B cell (primary cell): ENCODE measurements around the gene PCDH7. TPM values are rescaled to one million over a fixed set of nuclear protein-coding genes. Genes with fewer than 3 reads are reported as not detected.

Experiments
- ATAC-seq: fragments of 200-7000 bp; cut with Tn5 transposase; one replicate; pipeline ENCODE4 v1.10.0; 2021; ENCODE audit warnings: low read depth, mild to moderate bottlenecking, moderate number of reproducible peaks, moderate library complexity
- CTCF ChIA-PET: fragments of 350-600 bp; sonication (Branson Sonifier 250); formaldehyde crosslinking; loops from one replicate; lab custom pipeline; 2021; ENCODE audit warnings: antibody characterized with exemption, inconsistent platforms; lab: Charles Lee
- POLR2A ChIA-PET: fragments of 350-600 bp; sonication (Branson Sonifier 250); formaldehyde crosslinking; loops from one replicate; lab custom pipeline; 2021; ENCODE audit warnings: antibody characterized with exemption; lab: Charles Lee
- DNase-seq: peaks from one replicate; pipeline ENCODE4 v3.0.0; 2013
- H2AFZ ChIP-seq: 2 replicates; pipeline ENCODE4 v1.6.1; 2012; ENCODE audit warnings: mild to moderate bottlenecking, low read depth, low read length; ENCODE audit not compliant: insufficient read depth, poor library complexity, severe bottlenecking
- H3K27ac ChIP-seq, 2 donors: 1 replicate in 1 of 2; 2 replicates in 1 of 2; pipeline ENCODE4 v1.5.1; 2012 to 2013; ENCODE audit warnings: low read length in 2 of 2, mild to moderate bottlenecking in 2 of 2, moderate library complexity in 1 of 2
- H3K27me3 ChIP-seq, 4 experiments: fragments of 200-600 bp in 1 of 4; sonication (generic) in 1 of 4; replicated peaks in 1 of 4; 1 replicate in 2 of 4; 2 replicates in 2 of 4; pipeline versions ENCODE4 v1.6.1 to v1.7.0; 2013 to 2016; ENCODE audit warnings: low read length in 3 of 4, mild to moderate bottlenecking in 2 of 4, mixed read lengths in 1 of 4, moderate library complexity in 1 of 4; ENCODE audit not compliant: insufficient read depth in 4 of 4, control insufficient read depth in 3 of 4; ENCODE audit errors: control extremely low read depth in 1 of 4
- H3K36me3 ChIP-seq, 2 experiments: replicated peaks in 1 of 2; 1 replicate in 1 of 2; 2 replicates in 1 of 2; pipeline versions ENCODE4 v1.6.1 to v1.7.1; 2013; ENCODE audit warnings: low read length in 1 of 2; ENCODE audit not compliant: insufficient read depth in 2 of 2, control insufficient read depth in 1 of 2; ENCODE audit errors: control extremely low read depth in 1 of 2, extremely low read depth in 1 of 2
- H3K4me1 ChIP-seq, 2 donors: fragments of 200-600 bp in 1 of 2; sonication (generic) in 1 of 2; 1 replicate in 1 of 2; 2 replicates in 1 of 2; pipeline versions ENCODE4 v1.5.1 to v1.6.1; 2013 to 2017; ENCODE audit warnings: low read length in 2 of 2; ENCODE audit not compliant: control insufficient read depth in 2 of 2, insufficient read depth in 2 of 2
- H3K4me2 ChIP-seq: replicated peaks from 2 replicates; pipeline ENCODE3; 2012; ENCODE audit warnings: mild to moderate bottlenecking, low read depth, low read length; ENCODE audit not compliant: poor library complexity, severe bottlenecking
- H3K4me3 ChIP-seq, 5 experiments: fragments of 200-600 bp in 1 of 5; sonication (generic) in 1 of 5; 1 replicate in 3 of 5; 2 replicates in 2 of 5; pipeline versions ENCODE4 v1.5.1 to v1.7.0; 2011 to 2016; ENCODE audit warnings: low read length in 4 of 5, mild to moderate bottlenecking in 4 of 5, low read depth in 2 of 5, control low read depth in 1 of 5, moderate library complexity in 1 of 5; ENCODE audit not compliant: insufficient read depth in 1 of 5; ENCODE audit errors: control extremely low read depth in 1 of 5, extremely low read depth in 1 of 5
- H3K79me2 ChIP-seq: fragments of 200-600 bp; sonication (generic); one replicate; pipeline ENCODE4 v1.6.0; 2016; ENCODE audit warnings: low read length; ENCODE audit not compliant: control insufficient read depth, insufficient read depth
- H3K9ac ChIP-seq: fragments of 200-600 bp; sonication (generic); 2 replicates; pipeline ENCODE4 v1.6.1; 2017; ENCODE audit warnings: mild to moderate bottlenecking, low read length, moderate library complexity
- H3K9me3 ChIP-seq, 3 donors: one replicate each; pipeline versions ENCODE4 v1.6.1 to v1.7.1; 2013; ENCODE audit warnings: low read length in 2 of 3; ENCODE audit not compliant: control insufficient read depth in 2 of 3, insufficient read depth in 1 of 3; ENCODE audit errors: control extremely low read depth in 1 of 3
- H4K20me1 ChIP-seq: 2 replicates; pipeline ENCODE4 v1.6.0; 2012; ENCODE audit warnings: mild to moderate bottlenecking, low read length; ENCODE audit not compliant: insufficient read depth, control insufficient read depth, poor library complexity, severe bottlenecking
- H3K27ac Mint-ChIP-seq: one replicate; pipeline ENCODE4 v1.8.0; 2021; ENCODE audit warnings: mixed read lengths
- H3K27me3 Mint-ChIP-seq: one replicate; pipeline ENCODE4 v1.8.0; 2021; ENCODE audit warnings: mixed read lengths
- H3K4me1 Mint-ChIP-seq: one replicate; pipeline ENCODE4 v1.8.0; 2021; ENCODE audit warnings: mixed read lengths
- H3K4me3 Mint-ChIP-seq: one replicate; pipeline ENCODE4 v1.8.0; 2021; ENCODE audit warnings: mixed read lengths
- H3K9me3 Mint-ChIP-seq: one replicate; pipeline ENCODE4 v1.8.0; 2022; ENCODE audit warnings: mixed read lengths; ENCODE audit not compliant: insufficient read depth
- EZH2 ChIP-seq: IDR thresholded peaks from 2 replicates; pipeline ENCODE4 v1.6.1; 2012; ENCODE audit warnings: borderline replicate concordance, low read depth, mild to moderate bottlenecking, moderate library complexity, low read length; ENCODE audit not compliant: insufficient read depth, poor library complexity, severe bottlenecking
- WGBS: methylation state at CpG from one replicate; pipeline ENCODE4 v1.1.5; 2013; ENCODE audit warnings: missing lambda C conversion rate; ENCODE audit not compliant: insufficient coverage; 5-methylcytosine and 5-hydroxymethylcytosine counted together
- intact Hi-C: fragments of 100-400 bp; cut with micrococcal nuclease; formaldehyde crosslinking; loops from one replicate; pipeline ENCODE4 v1.10.0; 2022
- polyA plus RNA-seq: library from polyadenylated mRNA; depleted of rRNA; stranded (reverse); fragments of >200 nt; gene quantifications from 2 replicates; pipeline ENCODE4 v1.2.3, GENCODE V29; 2012
- total RNA-seq, 2 donors: library from RNA; stranded (reverse); fragments of 120-200 nt in 1 of 2; gene quantifications; 1 replicate in 1 of 2; 2 replicates in 1 of 2; pipeline versions ENCODE4 v1.2.3 to v1.2.4, GENCODE V29; 2013 to 2022
- TF ChIP-seq, protein P1 (sequence below): fragments of 200-600 bp; IDR thresholded peaks from one replicate; pipeline ENCODE4 v1.8.0; 2022; ENCODE audit warnings: antibody characterized with exemption, mild to moderate bottlenecking

Gene PCDH7
- total and polyA plus RNA-seq, 2 donors (not counting 1 experiment from before 2014, with no cell fraction given) = not detected

DNA sequence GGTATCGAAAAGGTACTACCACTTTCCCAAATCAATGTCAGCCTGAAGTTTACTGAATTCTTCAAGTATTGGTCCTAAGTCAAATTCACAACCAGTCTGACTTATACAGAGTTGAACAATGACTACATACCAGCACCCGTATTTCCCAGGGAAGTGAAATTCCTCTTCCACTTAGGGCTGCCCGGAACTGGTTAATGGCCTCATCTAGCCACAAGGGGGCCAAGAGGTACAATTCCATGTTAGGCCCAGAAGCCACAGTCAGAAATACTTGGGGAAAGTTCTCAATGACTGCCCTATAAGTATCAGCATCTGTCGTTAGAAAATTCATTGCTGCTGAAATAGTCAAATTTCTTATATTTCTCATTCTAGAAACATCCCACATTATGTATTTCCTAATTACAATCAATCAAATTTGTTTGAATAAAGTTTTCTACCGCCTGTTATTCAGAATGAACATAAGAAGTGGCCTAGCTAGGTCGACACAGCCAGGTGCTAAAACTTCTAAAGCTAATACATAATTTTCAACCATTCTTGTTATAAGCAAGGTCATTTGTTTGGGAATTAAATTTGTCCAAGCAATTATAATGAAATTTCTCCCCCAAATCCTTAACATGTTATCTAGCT, 5.6 kb upstream of the PCDH7 start:
- Mint-ChIP-seq H3K27me3 (peaks cover 30% of the 10 kb centered on the region), H3K4me1 (peaks cover 11% of the 10 kb centered on the region), H3K27ac (no peak overlapping the region), H3K9me3 (peaks cover 4% of the 10 kb centered on the region), H3K4me3 (no peak overlapping the region)
- H4K20me1 ChIP-seq = no peaks in the 10 kb centered on the region
- no peak overlapping the region for H3K4me2 ChIP-seq
- H3K79me2 ChIP-seq = no peaks in the 10 kb centered on the region
- no peak overlapping the region for H3K9ac ChIP-seq
- no peak overlapping the region for H3K4me3 ChIP-seq
- no peaks in the 10 kb centered on the region for H3K36me3 ChIP-seq
- no peak overlapping the region for H3K27ac ChIP-seq
- intact Hi-C loops = no loop called here
- no CpG with 5 or more reads among the region's 6 CpGs for WGBS
- peaks cover 0 to 28% (median 20%) of the 10 kb centered on the region in 4 experiments for H3K27me3 ChIP-seq
- peaks cover 0 to 26% (median 4%) of the 10 kb centered on the region in 3 donors for H3K9me3 ChIP-seq
- ChIA-PET CTCF (no interaction called here), POLR2A (no interaction called here)
- no peak for DNase-seq
- no peak for ATAC-seq
- H3K4me1 ChIP-seq = peaks cover 8 to 9% of the 10 kb centered on the region in 2 donors
- TF ChIP-seq, protein P1, sequence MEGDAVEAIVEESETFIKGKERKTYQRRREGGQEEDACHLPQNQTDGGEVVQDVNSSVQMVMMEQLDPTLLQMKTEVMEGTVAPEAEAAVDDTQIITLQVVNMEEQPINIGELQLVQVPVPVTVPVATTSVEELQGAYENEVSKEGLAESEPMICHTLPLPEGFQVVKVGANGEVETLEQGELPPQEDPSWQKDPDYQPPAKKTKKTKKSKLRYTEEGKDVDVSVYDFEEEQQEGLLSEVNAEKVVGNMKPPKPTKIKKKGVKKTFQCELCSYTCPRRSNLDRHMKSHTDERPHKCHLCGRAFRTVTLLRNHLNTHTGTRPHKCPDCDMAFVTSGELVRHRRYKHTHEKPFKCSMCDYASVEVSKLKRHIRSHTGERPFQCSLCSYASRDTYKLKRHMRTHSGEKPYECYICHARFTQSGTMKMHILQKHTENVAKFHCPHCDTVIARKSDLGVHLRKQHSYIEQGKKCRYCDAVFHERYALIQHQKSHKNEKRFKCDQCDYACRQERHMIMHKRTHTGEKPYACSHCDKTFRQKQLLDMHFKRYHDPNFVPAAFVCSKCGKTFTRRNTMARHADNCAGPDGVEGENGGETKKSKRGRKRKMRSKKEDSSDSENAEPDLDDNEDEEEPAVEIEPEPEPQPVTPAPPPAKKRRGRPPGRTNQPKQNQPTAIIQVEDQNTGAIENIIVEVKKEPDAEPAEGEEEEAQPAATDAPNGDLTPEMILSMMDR = peak; percentile 11
- no peak for TF ChIP-seq EZH2
- no peak overlapping the region for H2AFZ ChIP-seq

DNA sequence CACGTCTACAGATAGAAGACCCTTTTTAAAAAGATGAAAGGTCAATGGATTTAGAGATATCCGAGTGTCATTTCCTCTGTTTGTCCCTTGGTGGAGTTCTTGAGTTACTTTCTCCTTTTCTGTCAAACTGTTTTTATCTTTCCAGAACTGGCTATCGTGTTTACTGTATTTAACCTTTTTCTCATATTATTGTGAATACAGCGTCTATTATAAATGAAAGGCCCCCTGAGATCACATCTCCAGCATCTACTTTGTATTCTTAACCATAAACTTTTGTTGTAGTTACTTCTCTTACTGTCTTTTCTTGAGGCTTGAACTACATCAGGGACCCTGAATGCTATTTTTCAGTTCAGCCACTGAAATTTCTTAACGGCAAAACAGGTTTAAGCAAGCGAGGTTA, 4.0 kb upstream of the PCDH7 start:
- ATAC-seq = no peak
- H3K9ac ChIP-seq = no peak overlapping the region
- H3K79me2 ChIP-seq = no peaks in the 10 kb centered on the region
- H3K36me3 ChIP-seq = no peaks in the 10 kb centered on the region
- TF ChIP-seq, protein P1 = no peak
- no peak for TF ChIP-seq EZH2
- H3K27me3 ChIP-seq = peaks cover 0 to 42% (median 26%) of the 10 kb centered on the region in 4 experiments
- intact Hi-C loops = no loop called here
- H3K27ac Mint-ChIP-seq = no peak overlapping the region
- H3K9me3 ChIP-seq = peaks cover 0 to 33% (median 0%) of the 10 kb centered on the region in 3 donors
- H3K27me3 Mint-ChIP-seq = peaks cover 42% of the 10 kb centered on the region
- H3K9me3 Mint-ChIP-seq = no peaks in the 10 kb centered on the region
- H3K4me3 ChIP-seq = no peak overlapping the region
- H4K20me1 ChIP-seq = no peaks in the 10 kb centered on the region
- H2AFZ ChIP-seq = peak overlapping the region; percentile 32
- peak overlapping the region; percentile 46 for H3K4me3 Mint-ChIP-seq
- DNase-seq = no peak
- no peak overlapping the region for H3K27ac ChIP-seq
- peak overlapping the region; percentile 14 for H3K4me2 ChIP-seq
- ChIA-PET CTCF (no interaction called here), POLR2A (no interaction called here)
- WGBS = no CpG with 5 or more reads among the region's 6 CpGs
- peaks cover 13% of the 10 kb centered on the region for H3K4me1 Mint-ChIP-seq
- peaks cover 9% of the 10 kb centered on the region in 2 donors for H3K4me1 ChIP-seq
